ENCODE data around the gene JADE2. TPM values are rescaled to one million over a fixed set of nuclear protein-coding genes. Genes with fewer than 3 reads are reported as not detected.
A peak's percentile ranks its signal among the peaks of the same experiment; 100 is the strongest.

JADE2 gene
- total RNA-seq, 1 donor from 2014 or later: 30.3 TPM

- FAIRE-seq (no peak), DNase-seq (ENCODE audit: low read depth) (peak; percentile 15)
- H3K4me2 ChIP-seq (ENCODE audit: low read length): no peak overlapping the region
- no peaks in the 10 kb centered on the region for H3K79me2 ChIP-seq (ENCODE audit: insufficient read depth, low read length)
- TF ChIP-seq CTCF (IDR thresholded peaks at IDR 0.05; ENCODE audit: insufficient read depth, low read depth, low read length): no peak
- TF ChIP-seq EZH2 (IDR thresholded peaks at IDR 0.05; ENCODE audit: insufficient read depth, low read length): no peak
- no peak overlapping the region for H3K9ac ChIP-seq (ENCODE audit: low read length)
- H3K27me3 ChIP-seq (ENCODE audit: insufficient read depth, low read length): no peaks in the 10 kb centered on the region
- Mint-ChIP-seq H3K9me3 (ENCODE audit: unreplicated experiment) (no peaks in the 10 kb centered on the region), H3K27me3 (ENCODE audit: low read depth, unreplicated experiment) (no peaks in the 10 kb centered on the region), H3K27ac (ENCODE audit: unreplicated experiment) (no peak overlapping the region), H3K4me3 (ENCODE audit: unreplicated experiment) (no peak overlapping the region), H3K36me3 (ENCODE audit: low read depth, unreplicated experiment) (no peaks in the 10 kb centered on the region), H3K4me1 (ENCODE audit: low read depth, unreplicated experiment) (peaks cover 13% of the 10 kb centered on the region)
- no peak overlapping the region for H3K4me3 ChIP-seq (ENCODE audit: insufficient read depth, low read depth, low read length)
- H4K20me1 ChIP-seq (ENCODE audit: insufficient read depth, low read length): no peaks in the 10 kb centered on the region
- H3K36me3 ChIP-seq (ENCODE audit: insufficient read depth, low read length): no peaks in the 10 kb centered on the region
- no peak overlapping the region for H3K27ac ChIP-seq (ENCODE audit: low read depth, low read length)
- no peaks in the 10 kb centered on the region for H3K9me3 ChIP-seq (ENCODE audit: insufficient read depth, low read depth, low read length)
- H3K4me1 ChIP-seq (ENCODE audit: insufficient read depth, low read length): peaks cover 18% of the 10 kb centered on the region
- no peak overlapping the region for H2AFZ ChIP-seq (ENCODE audit: low read depth, low read length)
Measured at GRCh38 chr5:134500699-134501430, 24.6 kb upstream of the JADE2 start.

- Histone ChIP-seq H3K9me3 (ENCODE audit: insufficient read depth, low read depth, low read length) (no peaks in the 10 kb centered on the region), H3K4me1 (ENCODE audit: insufficient read depth, low read length) (peaks cover 18% of the 10 kb centered on the region), H3K79me2 (ENCODE audit: insufficient read depth, low read length) (no peaks in the 10 kb centered on the region), H3K4me2 (ENCODE audit: low read length) (no peak overlapping the region), H2AFZ (ENCODE audit: low read depth, low read length) (no peak overlapping the region), H4K20me1 (ENCODE audit: insufficient read depth, low read length) (no peaks in the 10 kb centered on the region), H3K9ac (ENCODE audit: low read length) (no peak overlapping the region), H3K27me3 (ENCODE audit: insufficient read depth, low read length) (no peaks in the 10 kb centered on the region), H3K36me3 (ENCODE audit: insufficient read depth, low read length) (no peaks in the 10 kb centered on the region), H3K4me3 (ENCODE audit: insufficient read depth, low read depth, low read length) (no peak overlapping the region), H3K27ac (ENCODE audit: low read depth, low read length) (no peak overlapping the region)
- Mint-ChIP-seq H3K27me3 (ENCODE audit: low read depth, unreplicated experiment) (no peaks in the 10 kb centered on the region), H3K4me1 (ENCODE audit: low read depth, unreplicated experiment) (peaks cover 14% of the 10 kb centered on the region), H3K27ac (ENCODE audit: unreplicated experiment) (peak overlapping the region; percentile 80), H3K36me3 (ENCODE audit: low read depth, unreplicated experiment) (no peaks in the 10 kb centered on the region), H3K9me3 (ENCODE audit: unreplicated experiment) (no peaks in the 10 kb centered on the region), H3K4me3 (ENCODE audit: unreplicated experiment) (no peak overlapping the region)
- FAIRE-seq (no peak), DNase-seq (ENCODE audit: low read depth) (no peak)
- TF ChIP-seq CTCF (IDR thresholded peaks at IDR 0.05; ENCODE audit: insufficient read depth, low read depth, low read length) (no peak), EZH2 (IDR thresholded peaks at IDR 0.05; ENCODE audit: insufficient read depth, low read length) (no peak)
Measured at GRCh38 chr5:134502259-134502658, 23.2 kb upstream of the JADE2 start.
